Measurements from ENCODE around the gene CACYBP. TPM values are rescaled to one million over a fixed set of nuclear protein-coding genes. Genes with fewer than 3 reads are reported as not detected.
"Not testable (repeated sequence)": the region's sequence is repeated elsewhere in the genome, so short reads cannot be mapped to it uniquely, and the experiment has no call there.

CACYBP gene
- total and polyA plus RNA-seq, 4 donors = 98.4 to 205 (median 149) TPM

DNA sequence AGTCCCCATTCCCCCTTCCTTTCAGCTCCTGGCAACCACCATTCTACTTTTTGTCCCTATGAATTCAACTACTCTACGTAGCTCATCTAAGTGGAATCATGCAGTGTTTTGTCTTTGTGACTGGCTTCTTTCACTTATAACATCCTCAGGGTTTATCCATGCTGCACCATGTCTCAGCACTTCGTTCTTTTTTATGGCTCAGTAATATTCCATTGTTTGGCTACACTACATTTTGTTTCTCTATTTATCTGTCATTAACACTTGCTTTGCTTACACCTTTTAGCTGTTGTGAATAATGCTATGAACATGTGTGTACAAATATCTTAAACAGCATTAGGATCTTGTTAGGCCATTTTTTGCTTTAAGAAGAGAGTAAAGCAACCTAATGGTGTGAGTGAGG, 25.0 kb downstream of the CACYBP start:
- H3K27ac ChIP-seq (ENCODE audit: low read depth, low read length) = no peak overlapping the region
- H3K27me3 ChIP-seq (ENCODE audit: control insufficient read depth, insufficient read depth, low read length) = no peaks in the 10 kb centered on the region
- DNase-seq (ENCODE audit: low read depth in 4 of 6, low spot score in 6 of 6) = no peak
- WGBS (ENCODE audit: insufficient coverage) = 83% methylated on average over 1 of the region's 2 CpGs
- no peak overlapping the region for H3K4me3 ChIP-seq (ENCODE audit: low read depth, low read length)
- no peaks in the 10 kb centered on the region for H3K9me3 ChIP-seq (ENCODE audit: control insufficient read depth, insufficient read depth, low read length)
- H3K36me3 ChIP-seq (ENCODE audit: control insufficient read depth, insufficient read depth, low read length) = peaks cover 5% of the 10 kb centered on the region
- H3K4me1 ChIP-seq (ENCODE audit: control insufficient read depth, insufficient read depth, low read length) = peaks cover 3% of the 10 kb centered on the region

DNA sequence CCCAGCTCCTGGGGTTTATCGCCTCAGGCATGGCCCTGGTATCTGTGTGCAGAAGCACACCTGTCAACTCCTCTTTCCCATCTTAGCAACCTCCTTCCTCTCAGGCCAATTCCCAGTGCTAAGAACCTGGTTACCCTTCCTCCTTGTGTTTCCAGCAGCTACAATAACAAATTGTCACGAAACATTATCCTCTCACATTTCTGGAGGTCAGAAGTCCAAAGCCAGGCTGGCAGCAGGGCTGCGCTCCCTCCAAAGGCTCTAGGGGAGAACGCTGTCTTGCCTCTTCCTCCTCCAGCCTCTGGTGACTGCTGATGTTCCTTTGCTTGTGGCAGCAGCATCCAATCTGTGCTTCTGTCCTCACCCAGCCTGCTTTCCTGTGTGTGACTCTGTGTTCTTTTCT, 34.2 kb downstream of the CACYBP start:
- Histone ChIP-seq H3K36me3 (ENCODE audit: control insufficient read depth, insufficient read depth, low read length) (no peaks in the 10 kb centered on the region), H3K9me3 (ENCODE audit: control insufficient read depth, insufficient read depth, low read length) (no peaks in the 10 kb centered on the region), H3K27me3 (ENCODE audit: control insufficient read depth, insufficient read depth, low read length) (no peaks in the 10 kb centered on the region), H3K27ac (ENCODE audit: low read depth, low read length) (no peak overlapping the region), H3K4me1 (ENCODE audit: control insufficient read depth, insufficient read depth, low read length) (peaks cover 8% of the 10 kb centered on the region), H3K4me3 (ENCODE audit: low read depth, low read length) (no peak overlapping the region)
- no peak for DNase-seq (ENCODE audit: low read depth in 4 of 6, low spot score in 6 of 6)
- 78% methylated on average over 4 of the region's 4 CpGs for WGBS (ENCODE audit: insufficient coverage)

DNA sequence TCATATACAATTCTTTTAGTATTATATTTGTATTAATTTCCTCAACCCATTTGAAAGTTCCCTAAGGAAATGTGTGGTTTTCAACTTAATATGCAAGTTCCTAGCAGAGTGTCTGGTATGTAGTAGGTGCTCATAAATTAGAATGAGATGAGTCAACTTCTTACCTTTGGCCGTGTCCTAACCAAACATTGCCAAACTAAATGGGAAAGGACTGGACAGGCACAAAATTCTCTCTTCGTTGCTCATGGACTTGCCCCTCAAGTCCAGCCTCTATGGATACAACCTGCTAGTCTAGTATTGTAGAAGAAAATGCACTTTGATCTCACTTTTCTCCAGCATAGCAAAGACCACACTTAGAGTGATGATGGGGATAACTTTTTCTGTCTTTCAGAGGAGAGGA, 35.0 kb downstream of the CACYBP start:
- Histone ChIP-seq H3K27ac (ENCODE audit: low read depth, low read length) (no peak overlapping the region), H3K9me3 (ENCODE audit: control insufficient read depth, insufficient read depth, low read length) (no peaks in the 10 kb centered on the region), H3K4me3 (ENCODE audit: low read depth, low read length) (no peak overlapping the region), H3K4me1 (ENCODE audit: control insufficient read depth, insufficient read depth, low read length) (peaks cover 5% of the 10 kb centered on the region), H3K27me3 (ENCODE audit: control insufficient read depth, insufficient read depth, low read length) (no peaks in the 10 kb centered on the region), H3K36me3 (ENCODE audit: control insufficient read depth, insufficient read depth, low read length) (no peaks in the 10 kb centered on the region)
- WGBS (ENCODE audit: insufficient coverage) = no CpG with 5 or more reads among the region's 2 CpGs
- DNase-seq (ENCODE audit: low read depth in 4 of 6, low spot score in 6 of 6) = no peak

DNA sequence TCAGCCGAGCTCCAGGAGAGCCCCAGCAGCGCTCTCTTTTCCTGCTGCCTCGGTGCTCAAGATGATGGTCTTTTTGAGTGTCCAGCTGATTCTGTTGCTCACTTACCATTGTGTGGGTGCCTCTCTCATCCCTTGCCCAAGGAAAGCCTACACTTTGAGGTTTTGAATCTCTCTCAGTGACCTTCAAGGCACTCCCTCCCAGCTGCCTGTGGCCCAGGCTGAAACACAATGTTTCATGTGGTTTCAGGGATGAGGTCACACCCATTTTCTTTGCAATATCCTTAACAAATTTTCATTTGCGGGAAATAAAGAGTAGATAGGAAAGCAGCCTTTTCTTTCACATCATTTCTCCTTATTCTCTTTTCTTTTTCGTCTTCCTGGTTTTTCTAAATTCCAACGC, 36.1 kb downstream of the CACYBP start:
- no peaks in the 10 kb centered on the region for H3K27me3 ChIP-seq (ENCODE audit: control insufficient read depth, insufficient read depth, low read length)
- WGBS (ENCODE audit: insufficient coverage) = 100% methylated on average over 3 of the region's 6 CpGs

DNA sequence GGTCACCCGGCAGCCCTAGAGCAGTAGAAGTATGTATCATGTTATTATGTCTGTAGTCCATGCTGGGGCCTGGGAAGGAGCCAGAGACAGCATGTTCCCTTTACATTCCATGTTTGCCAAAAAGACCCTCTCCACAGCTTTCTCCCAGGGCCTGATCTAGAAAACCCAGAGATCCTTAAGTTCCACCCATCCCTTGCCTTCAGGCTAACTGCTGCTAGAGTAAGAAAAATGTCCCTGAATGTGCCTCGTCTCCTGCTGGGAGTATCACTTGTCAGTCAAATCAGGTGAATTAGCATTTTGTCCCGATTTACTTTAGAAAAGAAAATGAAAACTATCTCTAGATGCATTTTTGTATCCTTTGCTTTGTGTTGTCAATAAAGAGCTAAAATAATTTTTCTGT, 36.7 kb downstream of the CACYBP start:
- no peak overlapping the region for H3K4me3 ChIP-seq (ENCODE audit: low read depth, low read length)
- H3K4me1 ChIP-seq (ENCODE audit: control insufficient read depth, insufficient read depth, low read length) = peaks cover 3% of the 10 kb centered on the region
- H3K36me3 ChIP-seq (ENCODE audit: control insufficient read depth, insufficient read depth, low read length) = no peaks in the 10 kb centered on the region
- WGBS (ENCODE audit: insufficient coverage) = 50% methylated on average over 1 of the region's 3 CpGs
- no peaks in the 10 kb centered on the region for H3K27me3 ChIP-seq (ENCODE audit: control insufficient read depth, insufficient read depth, low read length)
- no peak overlapping the region for H3K27ac ChIP-seq (ENCODE audit: low read depth, low read length)
- no peak for DNase-seq (ENCODE audit: low read depth in 4 of 6, low spot score in 6 of 6)
- no peaks in the 10 kb centered on the region for H3K9me3 ChIP-seq (ENCODE audit: control insufficient read depth, insufficient read depth, low read length)

More for the DNA sequence above, 36.1 kb downstream of the CACYBP start:
- H3K4me1 ChIP-seq (ENCODE audit: control insufficient read depth, insufficient read depth, low read length) = peaks cover 3% of the 10 kb centered on the region
- no peak overlapping the region for H3K4me3 ChIP-seq (ENCODE audit: low read depth, low read length)
- H3K27ac ChIP-seq (ENCODE audit: low read depth, low read length) = no peak overlapping the region
- no peaks in the 10 kb centered on the region for H3K9me3 ChIP-seq (ENCODE audit: control insufficient read depth, insufficient read depth, low read length)
- no peak for DNase-seq (ENCODE audit: low read depth in 4 of 6, low spot score in 6 of 6)
- H3K36me3 ChIP-seq (ENCODE audit: control insufficient read depth, insufficient read depth, low read length) = no peaks in the 10 kb centered on the region

DNA sequence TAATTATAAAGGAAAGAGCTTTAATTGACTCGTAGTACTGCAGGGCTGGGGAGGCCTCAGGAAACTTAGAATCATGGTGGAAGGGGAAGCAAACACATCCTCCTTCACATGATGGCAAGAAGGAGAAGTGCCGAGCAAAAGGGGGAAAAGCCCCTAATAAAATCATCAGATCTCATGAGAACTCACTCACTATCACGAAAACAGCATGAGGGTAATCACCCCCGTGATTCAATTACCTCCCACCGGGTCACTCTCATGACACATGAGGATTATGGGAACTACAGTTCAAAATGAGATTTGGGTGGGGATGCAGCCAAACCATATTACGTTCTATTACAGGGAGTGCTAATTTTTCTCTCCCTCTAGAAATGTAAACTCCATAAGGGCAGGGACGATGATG, 37.7 kb downstream of the CACYBP start:
- H3K27me3 ChIP-seq (ENCODE audit: control insufficient read depth, insufficient read depth, low read length) = no peaks in the 10 kb centered on the region
- no CpG with 5 or more reads among the region's 7 CpGs for WGBS (ENCODE audit: insufficient coverage)

DNA sequence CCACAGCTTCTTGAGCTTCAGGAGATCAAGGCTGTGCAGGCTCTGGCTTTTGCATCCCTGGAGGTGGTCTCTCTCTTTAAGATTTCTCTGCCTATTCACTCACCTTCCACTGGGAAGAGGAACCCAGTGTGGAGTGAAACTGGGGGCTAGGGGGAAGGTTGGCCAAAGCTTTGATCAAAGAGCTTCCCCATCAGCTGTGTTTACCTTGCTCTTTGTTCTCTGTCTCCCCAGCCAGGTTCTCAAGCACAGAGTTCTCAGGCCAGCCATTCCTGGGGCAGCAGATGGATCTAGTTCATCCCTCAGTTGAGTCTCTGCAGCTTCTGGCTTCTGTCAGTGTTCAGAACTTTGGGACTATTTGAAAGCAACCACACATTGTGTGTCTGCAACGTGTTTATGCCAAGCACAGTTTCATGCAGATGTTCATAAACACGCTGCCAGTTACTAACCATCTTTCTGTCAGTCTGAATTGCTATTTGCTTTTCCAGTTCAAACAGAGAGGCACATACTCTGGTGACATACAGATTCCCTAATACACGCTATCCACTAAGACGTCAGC, 40.7 kb downstream of the CACYBP start:
- Histone ChIP-seq H3K9me3 (ENCODE audit: control insufficient read depth, insufficient read depth, low read length) (no peaks in the 10 kb centered on the region), H3K27ac (ENCODE audit: low read depth, low read length) (no peak overlapping the region), H3K27me3 (ENCODE audit: control insufficient read depth, insufficient read depth, low read length) (no peaks in the 10 kb centered on the region), H3K4me1 (ENCODE audit: control insufficient read depth, insufficient read depth, low read length) (no peaks in the 10 kb centered on the region), H3K36me3 (ENCODE audit: control insufficient read depth, insufficient read depth, low read length) (no peaks in the 10 kb centered on the region), H3K4me3 (ENCODE audit: low read depth, low read length) (no peak overlapping the region)
- WGBS (ENCODE audit: insufficient coverage) = 89% methylated on average over 3 of the region's 4 CpGs
- no peak for DNase-seq (ENCODE audit: low read depth in 4 of 6, low spot score in 6 of 6)

More for the DNA sequence above, 37.7 kb downstream of the CACYBP start:
- Histone ChIP-seq H3K27ac (ENCODE audit: low read depth, low read length) (no peak overlapping the region), H3K4me1 (ENCODE audit: control insufficient read depth, insufficient read depth, low read length) (peaks cover 3% of the 10 kb centered on the region), H3K9me3 (ENCODE audit: control insufficient read depth, insufficient read depth, low read length) (no peaks in the 10 kb centered on the region), H3K4me3 (ENCODE audit: low read depth, low read length) (no peak overlapping the region), H3K36me3 (ENCODE audit: control insufficient read depth, insufficient read depth, low read length) (no peaks in the 10 kb centered on the region)
- no peak for DNase-seq (ENCODE audit: low read depth in 4 of 6, low spot score in 6 of 6)

DNA sequence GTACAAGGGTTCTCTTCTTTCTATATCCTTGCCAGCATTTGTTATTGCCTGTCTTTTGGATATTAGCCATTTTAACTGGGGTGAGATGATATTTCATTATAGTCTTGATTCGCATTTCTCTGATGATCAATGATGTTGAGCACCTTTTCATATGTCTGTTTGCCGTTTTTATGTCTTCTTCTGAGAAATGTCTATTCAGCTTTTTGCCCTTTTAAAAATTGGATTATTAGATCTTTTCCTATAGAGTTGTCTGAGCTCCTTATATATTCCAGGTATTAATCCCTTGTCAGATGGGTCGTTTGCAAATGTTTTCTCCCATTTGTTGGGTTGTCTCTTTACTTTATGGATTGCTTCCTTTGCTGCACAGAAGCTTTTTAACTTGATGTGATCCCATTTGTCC, 42.9 kb downstream of the CACYBP start:
- no peaks in the 10 kb centered on the region for H3K9me3 ChIP-seq (ENCODE audit: control insufficient read depth, insufficient read depth, low read length)
- no peaks in the 10 kb centered on the region for H3K27me3 ChIP-seq (ENCODE audit: control insufficient read depth, insufficient read depth, low read length)
- no peak overlapping the region for H3K4me3 ChIP-seq (ENCODE audit: low read depth, low read length)
- no peaks in the 10 kb centered on the region for H3K4me1 ChIP-seq (ENCODE audit: control insufficient read depth, insufficient read depth, low read length)
- H3K27ac ChIP-seq (ENCODE audit: low read depth, low read length) = no peak overlapping the region
- H3K36me3 ChIP-seq (ENCODE audit: control insufficient read depth, insufficient read depth, low read length) = no peaks in the 10 kb centered on the region
- no peak for DNase-seq (ENCODE audit: low read depth in 4 of 6, low spot score in 6 of 6)
- WGBS (ENCODE audit: insufficient coverage) = no CpG with 5 or more reads among the region's 3 CpGs

DNA sequence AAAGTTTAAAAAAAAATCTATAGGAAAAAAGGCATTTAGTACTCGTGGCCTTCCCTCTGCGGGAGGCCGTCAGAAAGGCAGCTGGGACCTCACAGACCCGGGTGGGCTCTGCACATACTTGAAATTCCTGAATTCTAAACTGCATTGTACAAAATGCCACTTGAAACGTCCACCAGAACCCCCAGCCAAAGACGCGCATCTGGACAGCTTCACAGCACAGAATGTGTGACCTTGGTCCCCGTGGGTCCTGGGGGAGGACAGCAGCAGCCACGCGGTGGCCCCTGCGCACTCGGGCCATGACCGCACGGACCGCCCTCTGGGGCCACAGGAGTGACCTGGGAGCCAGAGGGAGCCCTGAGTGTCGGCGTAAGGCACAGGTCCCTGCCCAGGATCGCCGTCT, 44.1 kb downstream of the CACYBP start:
- Histone ChIP-seq H3K27me3 (ENCODE audit: control insufficient read depth, insufficient read depth, low read length) (no peaks in the 10 kb centered on the region), H3K27ac (ENCODE audit: low read depth, low read length) (no peak overlapping the region), H3K9me3 (ENCODE audit: control insufficient read depth, insufficient read depth, low read length) (no peaks in the 10 kb centered on the region), H3K4me1 (ENCODE audit: control insufficient read depth, insufficient read depth, low read length) (no peaks in the 10 kb centered on the region), H3K36me3 (ENCODE audit: control insufficient read depth, insufficient read depth, low read length) (no peaks in the 10 kb centered on the region), H3K4me3 (ENCODE audit: low read depth, low read length) (no peak overlapping the region)
- no peak for DNase-seq (ENCODE audit: low read depth in 4 of 6, low spot score in 6 of 6)
- WGBS (ENCODE audit: insufficient coverage) = 50% methylated on average over 15 of the region's 19 CpGs

DNA sequence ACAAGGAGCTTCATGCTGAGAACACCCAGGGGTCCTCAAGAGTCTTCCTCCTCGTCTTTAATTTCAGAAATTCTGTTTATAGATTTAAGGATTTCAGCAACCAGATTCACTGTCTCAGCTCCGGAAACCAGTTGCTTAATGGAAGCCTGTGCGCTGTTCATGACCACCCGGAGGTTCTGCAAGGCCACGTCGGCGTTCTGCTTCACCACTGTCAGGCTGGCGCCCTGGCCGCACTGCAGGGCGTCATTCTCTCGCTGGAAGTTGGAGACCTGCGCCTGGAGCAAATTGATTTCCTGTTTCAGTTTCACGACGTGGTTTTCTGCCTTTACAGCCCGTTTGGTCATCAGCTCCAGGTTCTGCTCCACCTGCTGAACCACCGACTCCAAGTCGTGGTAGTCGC, 44.8 kb downstream of the CACYBP start:
- DNase-seq (ENCODE audit: low read depth in 4 of 6, low spot score in 6 of 6); H3K36me3 ChIP-seq (ENCODE audit: control insufficient read depth, insufficient read depth, low read length): not testable (repeated sequence)

More for the DNA sequence above, 44.8 kb downstream of the CACYBP start:
- not testable (repeated sequence) for H3K27me3 ChIP-seq (ENCODE audit: control insufficient read depth, insufficient read depth, low read length); H3K4me1 ChIP-seq (ENCODE audit: control insufficient read depth, insufficient read depth, low read length); H3K4me3 ChIP-seq (ENCODE audit: low read depth, low read length); H3K27ac ChIP-seq (ENCODE audit: low read depth, low read length); H3K9me3 ChIP-seq (ENCODE audit: control insufficient read depth, insufficient read depth, low read length)
- WGBS (ENCODE audit: insufficient coverage) = 96% methylated on average over 18 of the region's 18 CpGs
